HG02938 (cell line): ENCODE measurements around the gene IL32.
"Not testable (repeated sequence)": the region's sequence is repeated elsewhere in the genome, so short reads cannot be mapped to it uniquely, and the experiment has no call there.

Experiments used
- ATAC-seq: cut with Tn5 transposase; IDR thresholded peaks from one replicate; pipeline ENCODE4 v1.9.1; 2021; ENCODE audit warnings: mild to moderate bottlenecking, moderate library complexity; ENCODE audit not compliant: unreplicated experiment

IL32 gene

GRCh38 chr16:3069146-3069545 is 3.7 kb downstream of the IL32 start:
- not testable (repeated sequence) for ATAC-seq

- ATAC-seq = no peak
These were observed 5.2 kb downstream of the IL32 start for GRCh38 chr16:3070608-3071111.

GRCh38 chr16:3071655-3072054 is 6.2 kb downstream of the IL32 start:
- no peak for ATAC-seq

GRCh38 chr16:3072148-3072547 is 6.7 kb downstream of the IL32 start:
- ATAC-seq = not testable (repeated sequence)

- not testable (repeated sequence) for ATAC-seq
These were observed 7.3 kb downstream of the IL32 start for GRCh38 chr16:3072576-3073263.

GRCh38 chr16:3073448-3073847 is 8.0 kb downstream of the IL32 start:
- ATAC-seq = no peak

- ATAC-seq = peak; percentile 69
These were observed 9.6 kb downstream of the IL32 start for GRCh38 chr16:3074860-3075522.

- ATAC-seq = no peak
These were observed 10.1 kb downstream of the IL32 start for GRCh38 chr16:3075523-3075915.

- ATAC-seq = not testable (repeated sequence)
These were observed 10.5 kb downstream of the IL32 start for GRCh38 chr16:3075946-3076345.

- no peak for ATAC-seq
These were observed 11.1 kb downstream of the IL32 start for GRCh38 chr16:3076577-3076976.

GRCh38 chr16:3080024-3080423 is 14.6 kb downstream of the IL32 start:
- ATAC-seq = no peak

GRCh38 chr16:3081957-3082356 is 16.5 kb downstream of the IL32 start:
- ATAC-seq = not testable (repeated sequence)

GRCh38 chr16:3083408-3083807 is 18.0 kb downstream of the IL32 start:
- ATAC-seq = not testable (repeated sequence)

- ATAC-seq = no peak
These were observed 19.1 kb downstream of the IL32 start for GRCh38 chr16:3084491-3084890.

- ATAC-seq = no peak
These were observed 19.7 kb downstream of the IL32 start for GRCh38 chr16:3084969-3085670.

- ATAC-seq = no peak
These were observed 20.6 kb downstream of the IL32 start for GRCh38 chr16:3085868-3086595.

GRCh38 chr16:3086596-3087242 is 21.3 kb downstream of the IL32 start:
- ATAC-seq = no peak

GRCh38 chr16:3087243-3088235 is 22.1 kb downstream of the IL32 start:
- ATAC-seq = no peak

- no peak for ATAC-seq
These were observed 23.0 kb downstream of the IL32 start for GRCh38 chr16:3088450-3088849.
